PFSK-1 (cell line): ENCODE data around the gene DPF3.

Experiments used
- FOXP2 ChIP-seq: optimal IDR thresholded peaks from 2 replicates; pipeline ENCODE3; 2011; ENCODE audit warnings: borderline replicate concordance, control low read depth, inconsistent platforms; ENCODE audit not compliant: insufficient read depth; ENCODE audit errors: extremely low read length, extremely low read depth
- POLR2AphosphoS5 ChIP-seq: IDR thresholded peaks from 2 replicates; pipeline ENCODE4 v1.6.1; 2012; ENCODE audit warnings: low read depth, mild to moderate bottlenecking, control low read depth, low read length, moderate library complexity
- REST ChIP-seq, 2 experiments: IDR thresholded peaks; 2 replicates each; pipeline versions ENCODE4 v1.6.1 to v1.8.0; 2011 to 2012; ENCODE audit warnings: low read depth in 2 of 2, low read length in 2 of 2, control low read depth in 1 of 2, inconsistent platforms in 1 of 2, mild to moderate bottlenecking in 1 of 2, moderate library complexity in 1 of 2; ENCODE audit not compliant: insufficient read depth in 1 of 2
- SIN3A ChIP-seq: IDR thresholded peaks from 2 replicates; pipeline ENCODE4 v1.6.1; 2012; ENCODE audit warnings: mild to moderate bottlenecking, low read length, moderate library complexity, borderline replicate concordance; ENCODE audit not compliant: insufficient read depth
- TAF1 ChIP-seq: IDR thresholded peaks from 2 replicates; pipeline ENCODE4 v1.6.1; 2012; ENCODE audit warnings: low read length, control low read depth, borderline replicate concordance; ENCODE audit not compliant: insufficient read depth

The DPF3 gene

GRCh38 chr14:72607386-72608130 lies 286.3 kb downstream of the DPF3 start:
- TF ChIP-seq REST (IDR thresholded peaks at IDR 0.05; ENCODE audit: insufficient read depth in 1 of 2, low read depth in 2 of 2, low read length in 2 of 2) (no peak), FOXP2 (no peak), POLR2AphosphoS5 (no peak), SIN3A (no peak), TAF1 (no peak)

DNA sequence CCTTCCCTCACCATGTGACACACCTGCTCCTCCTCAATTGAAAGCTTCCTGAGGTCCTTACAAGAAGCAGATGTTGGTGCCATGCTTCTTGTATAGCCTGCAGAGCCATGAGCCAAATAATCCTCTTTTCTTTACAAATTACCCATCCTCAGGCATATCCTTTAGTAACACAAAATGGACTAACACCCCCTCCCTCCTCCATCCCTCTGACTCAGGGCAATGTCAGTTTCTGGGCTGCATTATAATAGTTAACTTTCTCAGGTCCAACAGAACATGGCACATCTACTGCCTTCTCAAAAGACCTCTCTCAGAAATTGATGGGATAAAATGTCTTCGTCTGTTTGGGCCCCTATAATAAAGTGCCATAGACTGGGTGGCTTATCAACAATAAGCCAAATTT lies 287.0 kb downstream of the DPF3 start:
- no peak for TF ChIP-seq POLR2AphosphoS5
- no peak for TF ChIP-seq SIN3A
- no peak for TF ChIP-seq TAF1
- TF ChIP-seq FOXP2 = no peak
- no peak for TF ChIP-seq REST (IDR thresholded peaks at IDR 0.05; ENCODE audit: insufficient read depth in 1 of 2, low read depth in 2 of 2, low read length in 2 of 2)

- no peak for TF ChIP-seq SIN3A
- TF ChIP-seq TAF1 = no peak
- TF ChIP-seq REST (IDR thresholded peaks at IDR 0.05; ENCODE audit: insufficient read depth in 1 of 2, low read depth in 2 of 2, low read length in 2 of 2) = no peak
- no peak for TF ChIP-seq FOXP2
- no peak for TF ChIP-seq POLR2AphosphoS5
Measured at GRCh38 chr14:72605921-72606220, 288.0 kb downstream of the DPF3 start.

DNA sequence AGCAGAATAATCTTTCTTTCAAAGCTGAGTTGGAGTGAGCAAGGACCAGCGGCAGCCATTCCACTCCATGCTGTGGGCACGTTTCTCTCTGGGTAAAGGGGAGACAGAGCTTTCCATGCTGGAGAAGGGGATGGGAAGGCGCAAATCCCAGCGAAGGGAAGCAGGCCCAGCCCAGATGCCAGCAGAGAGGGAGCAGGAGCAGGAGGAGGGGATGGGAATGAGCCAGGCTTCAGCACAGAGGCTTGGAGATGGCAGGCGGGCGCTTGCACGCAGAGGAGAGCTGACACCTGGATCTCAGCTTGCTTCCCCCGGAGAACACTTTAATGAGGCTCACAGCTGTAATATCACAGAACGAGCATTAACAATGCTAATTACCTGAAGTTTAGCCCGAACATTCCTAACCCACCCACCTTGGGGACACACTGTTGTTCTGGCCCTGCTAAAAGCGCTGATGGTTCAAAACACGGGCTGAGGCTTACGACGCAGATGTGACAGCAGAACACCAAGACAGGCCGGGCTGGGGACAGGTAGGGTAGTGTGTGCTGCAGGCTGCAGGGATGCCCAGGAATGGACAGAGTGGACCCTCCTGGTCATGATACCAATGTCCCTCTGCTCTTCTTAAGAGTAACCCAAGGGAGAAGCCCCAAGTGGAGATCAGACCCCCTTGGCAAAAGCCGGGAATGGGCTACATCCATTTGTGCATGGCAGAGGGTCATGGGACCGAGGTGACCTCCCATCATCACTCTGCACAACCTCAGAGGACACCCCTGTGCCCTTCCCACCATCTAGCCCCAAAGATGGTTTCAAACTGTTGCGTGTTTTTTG lies 288.6 kb downstream of the DPF3 start:
- TF ChIP-seq POLR2AphosphoS5 = no peak
- no peak for TF ChIP-seq FOXP2
- TF ChIP-seq SIN3A = no peak
- no peak for TF ChIP-seq REST (IDR thresholded peaks at IDR 0.05; ENCODE audit: insufficient read depth in 1 of 2, low read depth in 2 of 2, low read length in 2 of 2)
- no peak for TF ChIP-seq TAF1
